ENCODE data around the gene MYCBPAP.

The MYCBPAP gene

GRCh38 chr17:50578173-50578572 lies 69.9 kb downstream of the MYCBPAP start:
- no peak overlapping the region for H3K4me3 ChIP-seq (ENCODE audit: low read length)
- H3K4me1 ChIP-seq (ENCODE audit: insufficient read depth, low read length), result no peaks in the 10 kb centered on the region
- no peak overlapping the region for H2AFZ ChIP-seq (ENCODE audit: low read depth, low read length)
- H3K27me3 ChIP-seq (ENCODE audit: insufficient read depth, low read length), result no peaks in the 10 kb centered on the region
- H3K36me3 ChIP-seq (ENCODE audit: insufficient read depth, low read length), result no peaks in the 10 kb centered on the region
- no peaks in the 10 kb centered on the region for H3K9me3 ChIP-seq (ENCODE audit: low read length)

- no peaks in the 10 kb centered on the region for H3K9me3 ChIP-seq (ENCODE audit: low read length)
- no peak overlapping the region for H3K4me3 ChIP-seq (ENCODE audit: low read length)
- no peaks in the 10 kb centered on the region for H3K36me3 ChIP-seq (ENCODE audit: insufficient read depth, low read length)
- H3K4me1 ChIP-seq (ENCODE audit: insufficient read depth, low read length), result no peaks in the 10 kb centered on the region
- no peaks in the 10 kb centered on the region for H3K27me3 ChIP-seq (ENCODE audit: insufficient read depth, low read length)
- H2AFZ ChIP-seq (ENCODE audit: low read depth, low read length), result no peak overlapping the region
Observed at GRCh38 chr17:50579399-50579798, 71.2 kb downstream of the MYCBPAP start.

GRCh38 chr17:50580646-50581045 lies 72.4 kb downstream of the MYCBPAP start:
- Histone ChIP-seq H3K4me3 (ENCODE audit: low read length) (no peak overlapping the region), H3K4me1 (ENCODE audit: insufficient read depth, low read length) (peaks cover under 1% of the 10 kb centered on the region), H3K9me3 (ENCODE audit: low read length) (no peaks in the 10 kb centered on the region), H3K27me3 (ENCODE audit: insufficient read depth, low read length) (no peaks in the 10 kb centered on the region), H3K36me3 (ENCODE audit: insufficient read depth, low read length) (no peaks in the 10 kb centered on the region), H2AFZ (ENCODE audit: low read depth, low read length) (no peak overlapping the region)
